H1 (cell line): ENCODE measurements around the gene TK2. TPM values are rescaled to one million over a fixed set of nuclear protein-coding genes. Genes with fewer than 3 reads are reported as not detected.

Experiments used
- CTCF ChIA-PET: fragments of 300-600 bp; sonication (Branson Sonifier 250); formaldehyde crosslinking; loops from one replicate; lab custom pipeline; 2021; ENCODE audit not compliant: partially characterized antibody; lab: Charles Lee
- POLR2A ChIA-PET: fragments of 300-600 bp; sonication (Branson Sonifier 250); formaldehyde crosslinking; loops from one replicate; lab custom pipeline; 2021; ENCODE audit warnings: inconsistent platforms; ENCODE audit not compliant: partially characterized antibody; lab: Charles Lee
- DNase-seq, 2 experiments: peaks; one replicate each; pipeline versions ENCODE4 v3.0.0 to v3.0.0-alpha.2; 2010 to 2022; ENCODE audit warnings: low spot score in 2 of 2, low read depth in 1 of 2, mixed read lengths in 1 of 2
- FAIRE-seq: peaks from 2 replicates; lab custom pipeline; 2011; peaks lifted over from hg19 to GRCh38; lab: Jason Lieb, UNC
- H2AFZ ChIP-seq: 2 replicates; pipeline ENCODE4 v1.8.1; 2012; ENCODE audit warnings: low read length, inconsistent platforms
- H2AK5ac ChIP-seq: 2 replicates; pipeline ENCODE4 v1.6.1; 2013; ENCODE audit warnings: low read depth, low read length
- H2BK120ac ChIP-seq: replicated peaks from 2 replicates; pipeline ENCODE3; 2013; ENCODE audit warnings: low read depth, low read length, inconsistent platforms
- H2BK12ac ChIP-seq: 2 replicates; pipeline ENCODE4 v1.6.1; 2013; ENCODE audit warnings: low read depth, low read length
- H2BK15ac ChIP-seq: 2 replicates; pipeline ENCODE4 v1.6.1; 2013; ENCODE audit warnings: low read length
- H2BK20ac ChIP-seq: 2 replicates; pipeline ENCODE4 v1.6.1; 2013; ENCODE audit warnings: low read length
- H2BK5ac ChIP-seq: 2 replicates; pipeline ENCODE4 v1.6.1; 2013; ENCODE audit warnings: low read depth, low read length
- H3K14ac ChIP-seq: 2 replicates; pipeline ENCODE4 v1.6.1; 2013; ENCODE audit warnings: inconsistent platforms; ENCODE audit not compliant: insufficient read length
- H3K18ac ChIP-seq: 2 replicates; pipeline ENCODE4 v1.6.1; 2013; ENCODE audit warnings: low read length; ENCODE audit errors: extremely low read depth
- H3K23ac ChIP-seq: 2 replicates; pipeline ENCODE4 v1.6.1; 2013; ENCODE audit warnings: inconsistent platforms; ENCODE audit not compliant: insufficient read length
- H3K23me2 ChIP-seq: 2 replicates; pipeline ENCODE4 v1.6.1; 2013; ENCODE audit warnings: low read depth, low read length
- H3K27ac ChIP-seq: 2 replicates; pipeline ENCODE4 v1.6.1; 2011; ENCODE audit warnings: low read depth, low read length, inconsistent platforms
- H3K27me3 ChIP-seq, 4 experiments: replicated peaks in 1 of 4; 1 replicate in 1 of 4; 2 replicates in 3 of 4; pipeline versions ENCODE4 v1.6.1 to v1.8.1; 2011 to 2013; ENCODE audit warnings: low read length in 3 of 4, mild to moderate bottlenecking in 3 of 4, inconsistent platforms in 2 of 4, mixed read lengths in 2 of 4, moderate library complexity in 1 of 4; ENCODE audit not compliant: control insufficient read depth in 3 of 4, insufficient read depth in 3 of 4; ENCODE audit errors: extremely low read depth in 1 of 4
- H3K36me3 ChIP-seq, 4 experiments: 2 replicates each; pipeline versions ENCODE4 v1.6.1 to v1.8.1; 2011 to 2013; ENCODE audit warnings: mild to moderate bottlenecking in 4 of 4, low read length in 3 of 4, moderate library complexity in 2 of 4, control low read depth in 1 of 4, inconsistent platforms in 1 of 4; ENCODE audit not compliant: insufficient read depth in 4 of 4, control insufficient read depth in 2 of 4
- H3K4ac ChIP-seq: replicated peaks from 2 replicates; pipeline ENCODE3; 2013; ENCODE audit warnings: low read length, low read depth, mixed read lengths, inconsistent platforms; ENCODE audit not compliant: insufficient read length
- H3K4me1 ChIP-seq, 4 experiments: replicated peaks in 1 of 4; 1 replicate in 1 of 4; 2 replicates in 3 of 4; pipeline versions ENCODE4 v1.6.1 to v1.8.1; 2011 to 2013; ENCODE audit warnings: low read length in 3 of 4, inconsistent platforms in 2 of 4, mixed read lengths in 1 of 4; ENCODE audit not compliant: insufficient read depth in 4 of 4, control insufficient read depth in 3 of 4
- H3K4me2 ChIP-seq, 2 experiments: 2 replicates each; pipeline versions ENCODE4 v1.6.1 to v1.8.1; 2011 to 2013; ENCODE audit warnings: low read depth in 2 of 2, low read length in 2 of 2, control low read depth in 1 of 2, inconsistent platforms in 1 of 2, mild to moderate bottlenecking in 1 of 2; ENCODE audit not compliant: insufficient read depth in 1 of 2
- H3K4me3 ChIP-seq, 4 experiments: fragments of 200-600, 300-600 bp in 1 of 4; sonication (generic), shearing (Covaris generic), sonication (Bioruptor Twin) in 1 of 4; 2 replicates each; pipeline versions ENCODE4 v1.5.1 to v1.8.1; 2011 to 2016; ENCODE audit warnings: low read length in 4 of 4, low read depth in 3 of 4, control low read depth in 2 of 4, inconsistent platforms in 2 of 4, mild to moderate bottlenecking in 2 of 4, mixed read lengths in 1 of 4, moderate library complexity in 1 of 4; ENCODE audit not compliant: insufficient read depth in 2 of 4; ENCODE audit errors: extremely low read depth in 1 of 4
- H3K56ac ChIP-seq: replicated peaks from 2 replicates; pipeline ENCODE3; 2013; ENCODE audit warnings: low read depth, mild to moderate bottlenecking, mixed read lengths, low read length, inconsistent platforms; ENCODE audit not compliant: insufficient read length
- H3K79me1 ChIP-seq: 2 replicates; pipeline ENCODE4 v1.6.1; 2013; ENCODE audit warnings: low read depth, low read length, control low read depth
- H3K79me2 ChIP-seq, 2 experiments: 2 replicates each; pipeline versions ENCODE4 v1.6.1 to v1.8.1; 2012 to 2013; ENCODE audit warnings: low read length in 2 of 2, mild to moderate bottlenecking in 2 of 2, inconsistent platforms in 1 of 2; ENCODE audit not compliant: insufficient read depth in 2 of 2, control insufficient read depth in 1 of 2
- H3K9ac ChIP-seq, 4 experiments: replicated peaks in 1 of 4; 1 replicate in 1 of 4; 2 replicates in 3 of 4; pipeline versions ENCODE4 v1.6.1 to v1.8.1; 2011 to 2013; ENCODE audit warnings: low read depth in 3 of 4, low read length in 3 of 4, control low read depth in 2 of 4, mild to moderate bottlenecking in 2 of 4, moderate library complexity in 2 of 4, inconsistent platforms in 1 of 4; ENCODE audit errors: extremely low read depth in 1 of 4
- H3K9me3 ChIP-seq, 2 experiments: 2 replicates each; pipeline versions ENCODE4 v1.6.1 to v1.8.1; 2012 to 2013; ENCODE audit warnings: mild to moderate bottlenecking in 2 of 2, moderate library complexity in 2 of 2, control low read depth in 1 of 2, inconsistent platforms in 1 of 2, low read depth in 1 of 2, low read length in 1 of 2, mixed read lengths in 1 of 2; ENCODE audit not compliant: insufficient read depth in 2 of 2
- H4K20me1 ChIP-seq, 2 experiments: replicated peaks in 1 of 2; 2 replicates each; pipeline versions ENCODE3 to v1.8.1; 2011 to 2013; ENCODE audit warnings: inconsistent platforms in 2 of 2, low read length in 2 of 2, mild to moderate bottlenecking in 1 of 2; ENCODE audit not compliant: insufficient read depth in 2 of 2, control insufficient read depth in 1 of 2
- H4K5ac ChIP-seq: 2 replicates; pipeline ENCODE4 v1.6.1; 2013; ENCODE audit warnings: low read length, low read depth, mixed read lengths, inconsistent platforms; ENCODE audit not compliant: insufficient read length
- H4K8ac ChIP-seq: 2 replicates; pipeline ENCODE4 v1.8.0; 2013; ENCODE audit warnings: mild to moderate bottlenecking, moderate library complexity, low read length, inconsistent platforms; ENCODE audit not compliant: insufficient read depth; ENCODE audit errors: extremely low read depth
- H4K91ac ChIP-seq: replicated peaks from 2 replicates; pipeline ENCODE3; 2013; ENCODE audit warnings: low read length, mixed read lengths, inconsistent platforms; ENCODE audit not compliant: insufficient read length
- CREB1 ChIP-seq: IDR thresholded peaks from 2 replicates; pipeline ENCODE4 v1.6.1; 2012; ENCODE audit warnings: inconsistent platforms
- E2F6 ChIP-seq: IDR thresholded peaks from 2 replicates; pipeline ENCODE4 v1.6.1; 2012; ENCODE audit warnings: inconsistent platforms
- WGBS, 2 experiments: shearing (Covaris generic) in 1 of 2; methylation state at CpG; one replicate each; pipeline versions ENCODE4 v1.1.6 to v1.1.7; 2013 to 2015; ENCODE audit warnings: low lambda C conversion rate in 2 of 2, mixed read lengths in 2 of 2, inconsistent platforms in 1 of 2, low coverage in 1 of 2, missing lambda C conversion rate in 1 of 2; ENCODE audit not compliant: insufficient replicate concordance in 2 of 2, insufficient coverage in 1 of 2, insufficient read length in 1 of 2; ENCODE audit errors: extremely low coverage in 1 of 2, missing lambda C conversion rate in 1 of 2; 5-methylcytosine and 5-hydroxymethylcytosine counted together
- polyA plus RNA-seq, 7 experiments: library from polyadenylated mRNA; depleted of rRNA in 3 of 7; stranded (reverse) in 5 of 7; unstranded in 2 of 7; fragments of >200 nt in 5 of 7; fragments of 200-250 nt in 2 of 7; gene quantifications; 1 replicate in 5 of 7; 2 replicates in 1 of 7; 4 replicates in 1 of 7; pipeline versions ENCODE4 v1.2.1 to v1.2.3, GENCODE V29; 2011 to 2013; ENCODE audit warnings: missing spikeins in 2 of 7, mixed read lengths in 2 of 7
- total RNA-seq: library from RNA; stranded (reverse); fragmentation: NEBNext Ultra II Directional; extraction: Animal tissue kit (Norgen Biotek cat#: 25700); gene quantifications from 2 replicates; pipeline ENCODE4 v1.2.1, GENCODE V29; 2021

Gene TK2
- total and polyA plus RNA-seq, 2 of the 8 experiments (the other 6 are each of a cell fraction or from before 2014, with no cell fraction given) = 2.7 to 3.6 TPM

GRCh38 chr16:66510298-66510697 lies 39.6 kb downstream of the TK2 start:
- Histone ChIP-seq H4K8ac (no peak overlapping the region), H3K14ac (no peak overlapping the region), H2BK5ac (no peak overlapping the region), H3K4me3 (no peak overlapping the region), H2BK12ac (no peak overlapping the region; the same call in 1 of the 2 replicates), H3K79me1 (no peaks in the 10 kb centered on the region), H3K56ac (no peak overlapping the region), H3K36me3 (no peaks in the 10 kb centered on the region), H4K20me1 (no peaks in the 10 kb centered on the region), H3K27ac (no peak overlapping the region), H3K4ac (no peak overlapping the region), H3K23ac (no peak overlapping the region), H2BK15ac (no peak overlapping the region), H3K23me2 (no peaks in the 10 kb centered on the region), H4K5ac (no peak overlapping the region), H3K4me1 (peaks cover 8 to 18% (median 13%) of the 10 kb centered on the region in 4 experiments; a peak in 6 of 7 replicates), H2BK120ac (no peak overlapping the region), H2AFZ (no peak overlapping the region), H2AK5ac (no peak overlapping the region), H3K18ac (no peak overlapping the region), H3K27me3 (no peaks in the 10 kb centered on the region), H3K4me2 (no peak overlapping the region), H3K79me2 (no peaks in the 10 kb centered on the region), H3K9ac (no peak overlapping the region), H2BK20ac (no peak overlapping the region), H3K9me3 (no peaks in the 10 kb centered on the region), H4K91ac (no peak overlapping the region)
- DNase-seq (no peak), FAIRE-seq (no peak)
- TF ChIP-seq E2F6 = peak; percentile 58
- TF ChIP-seq CREB1 = no peak
- ChIA-PET CTCF (interaction anchor here (0.6 to 3.3 kb wide), 12 partner anchors 11 to 152 kb away, joined by 3 to 19 read pairs (median 4); no protein-coding TSS in a partner anchor), POLR2A (no interaction called here)
- WGBS, 2 experiments = 81% methylated on average over 5 of the region's 5 CpGs; no CpG with 5 or more reads in 1 of the 2 experiments
